Glutamatergic neuron (in vitro differentiated cells): ENCODE results near the gene SLC49A4. TPM values are rescaled to one million over a fixed set of nuclear protein-coding genes. Genes with fewer than 3 reads are reported as not detected.

ENCODE experiments used
- DNase-seq: peaks from one replicate; pipeline ENCODE4 v3.0.0; 2022
- H3K27ac Mint-ChIP-seq: one replicate; pipeline ENCODE4 v1.8.0; 2020; ENCODE audit warnings: mild to moderate bottlenecking, mixed read lengths, inconsistent platforms; ENCODE audit not compliant: unreplicated experiment
- H3K27me3 Mint-ChIP-seq: one replicate; pipeline ENCODE4 v1.8.0; 2020; ENCODE audit warnings: mild to moderate bottlenecking, moderate library complexity, mixed read lengths, inconsistent platforms; ENCODE audit not compliant: unreplicated experiment
- H3K36me3 Mint-ChIP-seq: one replicate; pipeline ENCODE4 v1.8.0; 2020; ENCODE audit warnings: mild to moderate bottlenecking, mixed read lengths, inconsistent platforms; ENCODE audit not compliant: unreplicated experiment
- H3K4me1 Mint-ChIP-seq: one replicate; pipeline ENCODE4 v1.8.0; 2020; ENCODE audit warnings: mild to moderate bottlenecking, low read depth, mixed read lengths, inconsistent platforms; ENCODE audit not compliant: unreplicated experiment
- H3K4me3 Mint-ChIP-seq: one replicate; pipeline ENCODE4 v1.8.0; 2020; ENCODE audit warnings: mild to moderate bottlenecking, mixed read lengths, inconsistent platforms; ENCODE audit not compliant: unreplicated experiment
- H3K9me3 Mint-ChIP-seq: one replicate; pipeline ENCODE4 v1.8.0; 2020; ENCODE audit warnings: mild to moderate bottlenecking, moderate library complexity, mixed read lengths, inconsistent platforms; ENCODE audit not compliant: unreplicated experiment
- total RNA-seq: library from RNA; stranded (reverse); fragmentation: NEBNext Ultra II Directional; extraction: Animal tissue kit (Norgen Biotek cat#: 25700); gene quantifications from one replicate; pipeline ENCODE4 v1.2.1, GENCODE V29; 2021; ENCODE audit not compliant: unreplicated experiment
- TF ChIP-seq, protein P1 (sequence below): fragments of 200-600 bp; sonication (generic); IDR thresholded peaks from one replicate; pipeline ENCODE4 v1.5.0; 2021; ENCODE audit not compliant: partially characterized antibody, unreplicated experiment

SLC49A4 gene
- total RNA-seq, 1 donor from 2014 or later, result 8.6 TPM

DNA sequence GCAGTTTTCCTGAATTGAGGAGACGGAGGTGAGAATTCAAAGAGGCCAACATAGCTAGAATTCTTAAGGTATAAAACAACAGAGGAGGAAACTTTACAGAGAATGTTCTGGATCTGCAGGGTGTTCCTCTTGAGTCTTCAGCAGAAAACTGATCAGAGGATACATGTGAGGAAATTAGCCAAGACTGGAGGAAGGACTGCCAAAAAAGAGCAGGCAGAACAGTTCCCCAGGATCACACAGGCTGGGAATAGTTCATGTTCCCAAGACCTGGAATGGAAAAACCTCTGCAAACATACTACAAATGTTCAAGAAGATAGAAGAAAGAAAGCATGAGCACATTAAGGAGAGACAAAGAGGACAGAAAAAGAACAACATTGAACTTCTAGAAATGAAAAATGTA, 7.5 kb downstream of the SLC49A4 start:
- Mint-ChIP-seq H3K4me3 (no peak overlapping the region), H3K27me3 (no peaks in the 10 kb centered on the region), H3K4me1 (no peaks in the 10 kb centered on the region), H3K27ac (no peak overlapping the region), H3K36me3 (peaks cover 8% of the 10 kb centered on the region), H3K9me3 (peaks cover 3% of the 10 kb centered on the region)
- no peak for DNase-seq
- TF ChIP-seq, protein P1, sequence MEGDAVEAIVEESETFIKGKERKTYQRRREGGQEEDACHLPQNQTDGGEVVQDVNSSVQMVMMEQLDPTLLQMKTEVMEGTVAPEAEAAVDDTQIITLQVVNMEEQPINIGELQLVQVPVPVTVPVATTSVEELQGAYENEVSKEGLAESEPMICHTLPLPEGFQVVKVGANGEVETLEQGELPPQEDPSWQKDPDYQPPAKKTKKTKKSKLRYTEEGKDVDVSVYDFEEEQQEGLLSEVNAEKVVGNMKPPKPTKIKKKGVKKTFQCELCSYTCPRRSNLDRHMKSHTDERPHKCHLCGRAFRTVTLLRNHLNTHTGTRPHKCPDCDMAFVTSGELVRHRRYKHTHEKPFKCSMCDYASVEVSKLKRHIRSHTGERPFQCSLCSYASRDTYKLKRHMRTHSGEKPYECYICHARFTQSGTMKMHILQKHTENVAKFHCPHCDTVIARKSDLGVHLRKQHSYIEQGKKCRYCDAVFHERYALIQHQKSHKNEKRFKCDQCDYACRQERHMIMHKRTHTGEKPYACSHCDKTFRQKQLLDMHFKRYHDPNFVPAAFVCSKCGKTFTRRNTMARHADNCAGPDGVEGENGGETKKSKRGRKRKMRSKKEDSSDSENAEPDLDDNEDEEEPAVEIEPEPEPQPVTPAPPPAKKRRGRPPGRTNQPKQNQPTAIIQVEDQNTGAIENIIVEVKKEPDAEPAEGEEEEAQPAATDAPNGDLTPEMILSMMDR, result no peak

DNA sequence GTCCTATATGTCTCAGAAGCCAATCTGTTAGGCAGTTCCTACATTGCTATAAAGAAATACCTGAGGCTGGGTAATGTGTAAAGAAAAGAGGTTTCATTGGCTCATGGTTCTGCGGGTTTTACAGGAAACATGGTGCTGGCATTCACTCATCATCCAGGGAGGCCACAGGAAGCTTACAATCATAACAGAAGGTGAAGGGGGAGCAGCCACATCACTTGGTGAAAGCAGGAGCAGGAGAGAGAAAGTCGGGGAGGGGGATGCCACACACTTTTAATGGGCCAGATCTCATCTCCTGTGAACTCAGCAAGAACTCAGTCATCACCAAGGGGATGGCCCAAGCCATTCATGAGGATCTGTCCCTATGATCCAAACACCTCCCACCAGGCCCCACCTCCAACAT, 9.1 kb downstream of the SLC49A4 start:
- Mint-ChIP-seq H3K36me3 (peaks cover 8% of the 10 kb centered on the region), H3K4me3 (no peak overlapping the region), H3K27ac (no peak overlapping the region), H3K4me1 (no peaks in the 10 kb centered on the region), H3K27me3 (peaks cover 2% of the 10 kb centered on the region), H3K9me3 (peaks cover 4% of the 10 kb centered on the region)
- TF ChIP-seq, protein P1, result no peak
- DNase-seq, result no peak

DNA sequence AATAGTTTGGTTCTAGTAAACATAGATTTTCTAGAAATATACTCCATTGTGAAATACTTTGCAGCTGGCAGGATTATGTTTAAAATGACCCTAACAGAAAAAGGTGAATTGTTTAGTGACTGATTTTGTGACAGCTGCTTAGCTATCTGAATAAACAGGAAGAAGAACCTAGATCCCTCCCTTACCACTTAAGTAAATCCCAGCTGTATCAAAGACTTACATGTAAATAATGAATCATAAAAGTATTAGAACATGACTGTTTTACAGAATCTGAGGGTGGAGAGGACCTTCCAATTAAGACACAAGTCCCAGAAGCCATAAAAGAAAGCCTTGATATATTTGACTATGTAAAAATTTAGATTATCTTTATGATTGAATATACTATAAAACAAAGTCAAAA, 15.9 kb downstream of the SLC49A4 start:
- H3K27me3 Mint-ChIP-seq, result peaks cover 2% of the 10 kb centered on the region
- H3K27ac Mint-ChIP-seq, result no peak overlapping the region
- no peak for DNase-seq
- H3K9me3 Mint-ChIP-seq, result peaks cover 1% of the 10 kb centered on the region
- H3K36me3 Mint-ChIP-seq, result no peaks in the 10 kb centered on the region
- H3K4me3 Mint-ChIP-seq, result no peak overlapping the region
- no peaks in the 10 kb centered on the region for H3K4me1 Mint-ChIP-seq
- TF ChIP-seq, protein P1, result no peak

DNA sequence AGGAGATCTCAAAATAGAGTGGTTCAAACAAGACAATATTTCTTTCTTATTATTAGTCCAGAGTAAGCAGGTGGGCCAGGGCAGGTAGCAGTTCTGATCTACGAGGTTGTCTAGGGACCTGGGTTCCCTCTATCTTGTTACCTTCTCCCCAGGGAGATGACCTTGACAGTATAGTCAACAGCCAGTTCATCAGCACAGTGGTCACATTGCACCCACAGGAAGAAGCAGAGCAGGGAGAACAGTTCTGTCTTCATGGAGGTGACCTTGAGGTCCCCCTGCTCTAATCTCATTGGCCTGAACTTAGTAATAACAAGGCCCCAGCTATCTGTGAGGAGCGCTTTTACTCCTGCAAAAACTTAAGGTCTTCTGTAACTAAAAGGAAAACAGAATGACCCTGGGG, 21.7 kb downstream of the SLC49A4 start:
- Mint-ChIP-seq H3K36me3 (peaks cover 4% of the 10 kb centered on the region), H3K4me3 (no peak overlapping the region), H3K9me3 (no peaks in the 10 kb centered on the region), H3K4me1 (no peaks in the 10 kb centered on the region), H3K27ac (no peak overlapping the region), H3K27me3 (no peaks in the 10 kb centered on the region)
- TF ChIP-seq, protein P1, result no peak
- no peak for DNase-seq

DNA sequence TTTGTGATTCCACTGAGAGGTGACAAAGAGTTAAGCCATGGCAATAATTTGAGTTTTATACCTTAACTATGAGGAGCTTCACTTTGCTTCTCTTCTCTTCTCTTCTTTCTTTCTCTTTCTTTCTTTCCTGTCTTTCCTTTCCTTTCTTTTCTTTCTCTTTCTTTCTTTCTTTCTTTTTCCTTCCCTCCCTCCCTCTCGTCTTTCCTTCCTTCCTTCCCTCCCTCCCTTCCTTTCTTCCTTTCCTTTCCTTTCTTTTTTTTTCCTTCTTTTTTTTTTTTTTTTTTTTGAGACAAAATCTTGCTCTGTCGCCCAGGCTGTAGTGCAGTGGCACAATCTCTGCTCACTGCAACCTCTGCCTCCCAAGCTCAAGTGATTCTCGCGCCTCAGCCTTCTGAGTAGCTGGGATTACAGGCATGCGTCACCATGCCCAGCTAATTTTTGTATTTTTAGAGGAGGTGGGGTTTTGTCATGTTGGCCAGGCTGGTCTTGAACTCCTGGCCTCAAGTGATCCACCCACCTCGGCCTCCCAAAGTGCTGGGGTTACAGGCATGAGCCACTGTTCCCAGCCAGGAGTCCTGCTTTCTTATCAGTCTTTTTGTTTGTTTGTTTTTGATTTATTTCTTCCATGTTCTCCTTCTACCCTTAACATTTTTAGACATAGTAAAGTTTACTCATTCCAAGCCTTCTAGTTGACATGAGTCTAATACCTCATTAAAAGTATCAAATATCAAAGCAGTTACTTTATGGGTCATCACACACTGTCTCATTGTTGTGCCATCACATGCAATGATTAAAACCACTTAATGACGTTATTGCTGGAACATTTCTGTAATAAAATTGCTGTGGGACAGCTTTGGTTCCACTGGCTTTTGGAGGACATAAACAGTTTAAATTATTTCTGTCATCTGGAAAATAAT, 29.9 kb downstream of the SLC49A4 start:
- Mint-ChIP-seq H3K9me3 (no peaks in the 10 kb centered on the region), H3K27me3 (peaks cover 2% of the 10 kb centered on the region), H3K27ac (no peak overlapping the region), H3K4me3 (no peak overlapping the region), H3K36me3 (peaks cover 4% of the 10 kb centered on the region), H3K4me1 (no peaks in the 10 kb centered on the region)
- TF ChIP-seq, protein P1, result no peak
- no peak for DNase-seq
